ENCODE data around the gene GALNT16.

- TF ChIP-seq CTCF (optimal IDR thresholded peaks at IDR 0.05 in 1 of 3, IDR thresholded peaks at IDR 0.05 in 1 of 3, conservative IDR thresholded peaks at IDR 0.05 in 1 of 3; ENCODE audit: extremely low read depth in 1 of 3, insufficient read depth in 2 of 3, low read length in 3 of 3) (peak in 1 of 3 experiments; percentile 5), EZH2 (IDR thresholded peaks at IDR 0.05; ENCODE audit: low read length) (no peak)
These were observed 28.2 kb downstream of the GALNT16 start for GRCh38 chr14:69288011-69288771.
